HG03521 (cell line): ENCODE measurements around the gene ABCD1.
"Not testable (repeated sequence)": the region's sequence is repeated elsewhere in the genome, so short reads cannot be mapped to it uniquely, and the experiment has no call there.

Experiments
- ATAC-seq: cut with Tn5 transposase; IDR thresholded peaks from one replicate; pipeline ENCODE4 v1.9.1; 2021; ENCODE audit warnings: mild to moderate bottlenecking, moderate library complexity; ENCODE audit not compliant: unreplicated experiment

Gene ABCD1

GRCh38 chrX:153707406-153707805, 17.2 kb upstream of the ABCD1 start:
- ATAC-seq = no peak

GRCh38 chrX:153708415-153708814, 16.2 kb upstream of the ABCD1 start:
- no peak for ATAC-seq

GRCh38 chrX:153709726-153710674, 14.7 kb upstream of the ABCD1 start:
- ATAC-seq = no peak

GRCh38 chrX:153714256-153714655, 10.4 kb upstream of the ABCD1 start:
- no peak for ATAC-seq

GRCh38 chrX:153717445-153717844, 7.2 kb upstream of the ABCD1 start:
- no peak for ATAC-seq

- ATAC-seq = no peak
Measured at GRCh38 chrX:153719238-153719637, 5.4 kb upstream of the ABCD1 start.

- ATAC-seq = no peak
Measured at GRCh38 chrX:153719701-153720100, 5.0 kb upstream of the ABCD1 start.

GRCh38 chrX:153722704-153723350, 1.8 kb upstream of the ABCD1 start:
- no peak for ATAC-seq

GRCh38 chrX:153723351-153724251, 1.1 kb upstream of the ABCD1 start:
- peak; percentile 27 for ATAC-seq

GRCh38 chrX:153725039-153725831, 579 bp downstream of the ABCD1 start:
- no peak for ATAC-seq

GRCh38 chrX:153725832-153726285, 1.2 kb downstream of the ABCD1 start:
- ATAC-seq = no peak

GRCh38 chrX:153726286-153727122, 1.8 kb downstream of the ABCD1 start:
- ATAC-seq = peak; percentile 42

GRCh38 chrX:153727123-153727931, 2.7 kb downstream of the ABCD1 start:
- no peak for ATAC-seq

GRCh38 chrX:153728095-153728494, 3.4 kb downstream of the ABCD1 start:
- ATAC-seq = no peak

- ATAC-seq = no peak
Measured at GRCh38 chrX:153728951-153729631, 4.4 kb downstream of the ABCD1 start.

GRCh38 chrX:153730115-153730514, 5.5 kb downstream of the ABCD1 start:
- not testable (repeated sequence) for ATAC-seq

GRCh38 chrX:153731117-153731844, 6.6 kb downstream of the ABCD1 start:
- ATAC-seq = no peak
